Uterus (tissue), 2 donors: ENCODE measurements around the gene SERGEF.

Experiments
- POLR2A ChIP-seq, 2 donors: fragments of 450-650 bp; IDR thresholded peaks; one replicate each; pipeline ENCODE4 v1.6.1; 2016; ENCODE audit warnings: antibody characterized with exemption in 2 of 2, mild to moderate bottlenecking in 1 of 2, moderate library complexity in 1 of 2
- TF ChIP-seq, protein P1 (sequence below), 4 experiments: fragments of 200-600 bp in 2 of 4; fragments of 450-650 bp in 2 of 4; sonication (generic) in 2 of 4; IDR thresholded peaks; one replicate each; pipeline ENCODE4 v1.5.1; 2016 to 2019; ENCODE audit warnings: antibody characterized with exemption in 4 of 4, mild to moderate bottlenecking in 2 of 4, moderate library complexity in 1 of 4

DNA sequence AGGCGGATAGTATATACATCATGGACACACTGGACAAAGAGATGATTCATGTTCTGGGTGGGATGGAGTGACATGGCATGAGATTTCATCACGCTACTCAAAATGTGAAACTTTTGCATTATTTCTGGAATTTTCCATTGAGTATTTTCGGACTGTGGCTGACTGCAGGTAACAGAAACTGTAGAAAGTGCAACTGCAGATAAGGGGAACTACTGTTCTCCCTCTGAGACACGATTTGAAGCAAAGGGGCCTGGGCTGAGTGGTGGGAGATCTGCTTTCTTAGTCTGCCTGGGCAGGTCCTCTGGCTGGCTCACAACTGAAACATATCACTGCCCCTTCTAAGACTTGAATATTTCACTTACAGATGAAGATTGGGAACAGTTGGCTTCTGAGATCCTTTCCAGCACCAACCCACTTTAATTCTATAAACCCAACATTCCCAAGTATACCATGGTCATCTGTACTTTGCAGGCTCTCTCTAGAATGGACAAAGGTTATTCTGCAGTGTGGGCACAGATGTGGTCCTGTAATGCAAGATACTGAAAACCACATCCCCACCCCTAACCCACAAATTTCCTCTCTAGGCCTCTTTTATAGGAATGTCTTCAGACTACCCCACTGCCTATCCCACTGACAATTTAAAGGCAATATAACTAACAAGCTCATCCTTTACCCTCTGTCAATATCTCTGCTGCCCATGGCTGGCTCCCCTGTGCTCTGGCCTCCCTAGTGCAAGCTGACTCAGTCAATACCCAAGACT lies 157.1 kb downstream of the SERGEF start:
- TF ChIP-seq, protein P1, sequence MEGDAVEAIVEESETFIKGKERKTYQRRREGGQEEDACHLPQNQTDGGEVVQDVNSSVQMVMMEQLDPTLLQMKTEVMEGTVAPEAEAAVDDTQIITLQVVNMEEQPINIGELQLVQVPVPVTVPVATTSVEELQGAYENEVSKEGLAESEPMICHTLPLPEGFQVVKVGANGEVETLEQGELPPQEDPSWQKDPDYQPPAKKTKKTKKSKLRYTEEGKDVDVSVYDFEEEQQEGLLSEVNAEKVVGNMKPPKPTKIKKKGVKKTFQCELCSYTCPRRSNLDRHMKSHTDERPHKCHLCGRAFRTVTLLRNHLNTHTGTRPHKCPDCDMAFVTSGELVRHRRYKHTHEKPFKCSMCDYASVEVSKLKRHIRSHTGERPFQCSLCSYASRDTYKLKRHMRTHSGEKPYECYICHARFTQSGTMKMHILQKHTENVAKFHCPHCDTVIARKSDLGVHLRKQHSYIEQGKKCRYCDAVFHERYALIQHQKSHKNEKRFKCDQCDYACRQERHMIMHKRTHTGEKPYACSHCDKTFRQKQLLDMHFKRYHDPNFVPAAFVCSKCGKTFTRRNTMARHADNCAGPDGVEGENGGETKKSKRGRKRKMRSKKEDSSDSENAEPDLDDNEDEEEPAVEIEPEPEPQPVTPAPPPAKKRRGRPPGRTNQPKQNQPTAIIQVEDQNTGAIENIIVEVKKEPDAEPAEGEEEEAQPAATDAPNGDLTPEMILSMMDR (IDR thresholded peaks at IDR 0.05), result no peak
- no peak for TF ChIP-seq POLR2A (IDR thresholded peaks at IDR 0.05)
